GM19035 (cell line): ENCODE data around the gene NPIPB12.
A peak's percentile ranks its signal among the peaks of the same experiment; 100 is the strongest.
"Not testable (repeated sequence)": the region's sequence is repeated elsewhere in the genome, so short reads cannot be mapped to it uniquely, and the experiment has no call there.

Experiments
- ATAC-seq: cut with Tn5 transposase; IDR thresholded peaks from one replicate; pipeline ENCODE4 v1.9.1; 2021; ENCODE audit not compliant: unreplicated experiment

NPIPB12 gene

DNA sequence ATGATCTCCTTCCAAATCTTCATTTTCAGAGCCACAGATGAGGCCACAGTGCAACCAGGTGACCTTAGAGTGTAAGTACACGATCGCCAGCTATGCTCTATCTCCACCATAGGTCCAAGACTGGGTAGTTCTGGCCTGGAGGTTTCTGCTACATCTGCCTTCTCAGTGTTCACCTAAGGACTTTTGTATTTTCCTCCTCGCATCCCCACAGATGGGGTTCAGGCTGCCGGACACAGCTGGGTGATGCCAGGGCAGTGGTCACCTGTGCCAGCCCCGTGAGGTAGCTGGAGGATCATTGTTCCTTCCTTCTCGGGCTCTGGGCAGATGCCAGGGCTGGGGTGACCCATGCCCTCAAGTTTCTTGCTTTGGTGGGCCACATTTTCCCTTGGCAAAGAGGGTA is at the start of gene NPIPB12:
NPIPB12 (minus strand) TSS at position 101 of the 400 bp plus-strand sequence.
- not testable (repeated sequence) for ATAC-seq

GRCh38 chr16:29521520-29521919 is 15.3 kb upstream of the NPIPB12 start:
- not testable (repeated sequence) for ATAC-seq

DNA sequence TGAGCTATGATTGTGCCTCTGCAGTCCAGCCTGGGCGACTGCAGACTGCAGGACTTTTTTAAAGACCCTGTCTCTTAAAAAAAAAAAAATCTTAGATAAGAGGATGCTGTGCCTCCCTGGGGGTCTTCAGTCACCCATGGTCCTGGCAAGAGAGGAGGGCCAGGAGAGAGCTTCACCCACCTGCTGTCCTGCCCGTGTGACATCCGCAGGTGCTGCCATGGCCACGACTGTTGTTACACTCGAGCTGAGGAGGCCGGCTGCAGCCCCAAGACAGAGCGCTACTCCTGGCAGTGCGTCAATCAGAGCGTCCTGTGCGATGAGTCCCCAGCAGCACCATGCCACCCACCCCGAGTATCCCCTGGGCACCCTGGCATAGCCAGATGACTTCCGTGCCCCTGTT is 23.9 kb downstream of the NPIPB12 start:
- ATAC-seq: not testable (repeated sequence)

GRCh38 chr16:29472065-29472464 is 34.1 kb downstream of the NPIPB12 start:
- not testable (repeated sequence) for ATAC-seq

DNA sequence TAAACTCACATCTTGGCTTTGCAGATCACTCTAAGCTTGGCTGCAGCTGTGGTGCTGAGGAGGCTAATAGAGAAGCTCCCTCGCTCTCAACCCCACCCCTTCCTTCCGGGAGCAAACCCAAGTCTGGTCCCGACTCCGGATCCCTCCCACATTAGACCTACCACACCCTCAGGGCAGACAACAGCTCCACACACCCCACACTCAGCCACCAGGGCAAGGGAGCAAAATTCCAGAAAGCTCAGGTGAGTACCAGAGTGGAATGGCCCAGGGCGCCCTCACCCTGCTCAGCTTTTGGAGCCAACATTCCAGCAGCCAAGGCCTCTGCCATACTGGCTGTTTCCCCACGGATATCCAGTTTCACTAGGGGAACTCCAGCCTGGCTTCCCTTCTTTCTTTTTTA is 36.5 kb downstream of the NPIPB12 start:
- ATAC-seq: not testable (repeated sequence)

- ATAC-seq: not testable (repeated sequence)
Measured at GRCh38 chr16:29467654-29468366, 38.4 kb downstream of the NPIPB12 start.

DNA sequence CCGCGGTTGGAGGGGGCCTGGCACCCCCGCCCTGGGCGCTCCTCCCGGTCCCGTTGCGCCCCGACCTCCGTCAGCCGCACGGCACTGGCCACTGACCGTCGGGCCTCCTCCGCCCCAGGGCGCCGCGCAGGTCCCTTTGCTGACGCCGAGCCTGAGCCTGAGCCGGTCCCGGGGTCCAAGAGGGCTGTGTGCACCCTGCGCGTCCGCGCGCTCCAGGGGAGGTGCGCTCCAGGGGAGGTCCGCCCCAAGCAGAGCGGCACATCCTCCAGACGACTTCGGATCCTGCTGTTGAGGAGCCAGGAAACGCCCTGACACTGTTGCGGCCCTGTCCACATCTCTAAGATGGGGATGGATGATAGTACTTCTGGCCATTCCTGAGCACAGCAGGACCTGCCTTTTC is 39.3 kb downstream of the NPIPB12 start:
- not testable (repeated sequence) for ATAC-seq

GRCh38 chr16:29465985-29466824 is 40.0 kb downstream of the NPIPB12 start:
- not testable (repeated sequence) for ATAC-seq

DNA sequence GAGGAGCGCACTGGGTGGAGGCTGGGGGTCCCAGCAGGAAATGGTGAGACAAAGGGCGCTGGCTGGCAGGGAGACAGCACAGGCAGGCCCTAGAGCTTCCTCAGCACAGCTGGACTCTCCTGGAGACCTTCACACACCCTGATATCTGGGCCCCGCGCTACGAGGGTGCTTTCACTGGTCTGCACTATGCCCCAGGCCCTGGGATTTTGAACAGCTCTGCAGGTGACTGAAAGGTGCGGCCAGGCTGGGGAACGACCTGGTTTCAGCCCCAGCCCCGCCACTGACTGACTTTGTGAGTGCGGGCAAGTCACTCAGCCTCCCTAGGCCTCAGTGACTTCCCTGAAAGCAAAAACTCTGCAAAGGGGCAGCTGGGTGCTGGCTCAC is 45.6 kb downstream of the NPIPB12 start:
- not testable (repeated sequence) for ATAC-seq

DNA sequence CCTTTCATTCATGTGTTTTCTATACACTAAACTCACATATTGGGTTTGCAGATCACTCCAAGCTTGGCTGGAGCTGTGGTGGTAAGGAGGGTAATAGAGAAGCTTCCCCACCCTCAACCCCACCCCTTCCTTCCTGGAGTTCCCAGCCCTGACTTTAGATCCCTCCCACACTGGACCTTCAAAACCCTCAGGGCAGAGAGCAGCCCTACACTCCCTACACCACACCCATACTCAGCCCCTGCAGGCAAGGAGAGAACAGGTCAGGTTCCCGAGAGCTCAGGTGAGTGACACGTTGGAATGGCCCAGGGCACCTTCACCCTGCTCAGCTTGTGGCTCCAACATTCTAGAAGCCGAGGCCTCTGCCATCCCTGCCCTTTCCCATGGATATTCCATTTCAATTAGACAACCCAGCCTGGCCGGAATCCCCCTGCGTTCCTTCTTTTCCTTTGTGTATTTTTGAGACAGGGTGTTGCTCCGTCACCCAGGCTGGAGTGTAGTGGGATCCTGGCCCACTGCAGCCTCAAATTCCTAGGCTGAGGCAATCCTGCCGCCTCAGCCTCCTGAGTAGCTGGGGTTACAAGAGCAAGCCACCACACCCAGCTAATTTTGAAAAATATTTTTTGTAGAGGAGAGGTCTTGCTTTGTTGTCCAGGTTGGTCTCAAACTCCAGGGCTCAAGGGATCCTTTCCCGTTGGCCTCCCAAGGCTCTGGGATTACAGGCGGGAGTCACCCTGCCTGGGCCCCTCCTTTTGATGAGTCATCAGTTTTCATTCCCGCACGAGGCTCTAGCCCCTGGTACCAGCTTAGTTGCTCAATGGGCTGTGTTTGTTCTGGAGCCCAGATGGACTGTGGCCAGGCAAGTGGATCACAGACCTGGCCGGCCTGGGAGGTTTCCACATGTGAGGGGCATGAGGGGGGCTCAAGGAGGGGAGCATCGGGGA is 46.2 kb downstream of the NPIPB12 start, which contains the start of gene SULT1A4:
SULT1A4 (plus strand) TSS at position 208 of the 941 bp plus-strand sequence. CDS start 1,473 bp downstream, outside the sequence.
- not testable (repeated sequence) for ATAC-seq

DNA sequence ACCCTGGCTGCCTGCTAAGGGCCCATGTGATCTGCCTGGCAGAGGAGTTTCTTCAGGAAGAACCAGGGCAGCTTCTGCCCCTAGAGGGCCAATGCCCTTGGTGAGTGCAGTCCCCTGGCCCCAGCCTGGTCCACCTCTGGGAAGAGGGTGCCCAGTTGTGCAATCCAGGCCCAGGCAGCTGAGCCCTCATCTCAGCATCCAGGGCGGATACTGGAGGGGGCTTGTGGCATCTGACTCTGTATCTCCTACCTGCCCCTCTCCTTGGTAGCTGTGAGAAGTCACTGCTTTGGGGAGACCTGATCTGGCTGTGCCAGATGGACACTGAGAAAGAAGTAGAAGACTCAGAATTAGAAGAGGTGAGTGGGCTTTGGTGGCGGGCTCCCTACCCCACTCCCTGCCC is 48.5 kb downstream of the NPIPB12 start:
- not testable (repeated sequence) for ATAC-seq

DNA sequence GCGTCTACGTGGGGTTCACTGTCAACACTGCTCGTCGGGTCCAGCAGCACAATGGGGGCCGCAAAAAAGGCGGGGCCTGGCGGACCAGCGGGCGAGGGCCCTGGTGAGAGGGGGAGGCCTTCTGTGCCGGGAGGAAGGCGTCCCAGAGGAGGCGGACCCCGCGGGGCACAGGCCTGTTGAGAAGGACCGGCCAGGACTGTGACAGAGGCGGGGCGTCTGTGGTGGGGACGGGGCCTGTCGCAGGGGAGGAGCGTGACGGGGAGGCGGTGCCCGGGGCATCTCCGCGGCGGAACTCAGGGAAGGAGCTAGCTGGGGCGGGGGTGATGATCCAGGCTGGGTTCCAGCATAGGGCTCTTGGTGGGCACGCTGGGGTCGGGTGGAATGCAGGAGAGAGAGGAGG is 51.4 kb downstream of the NPIPB12 start:
- ATAC-seq: peak; percentile 60

DNA sequence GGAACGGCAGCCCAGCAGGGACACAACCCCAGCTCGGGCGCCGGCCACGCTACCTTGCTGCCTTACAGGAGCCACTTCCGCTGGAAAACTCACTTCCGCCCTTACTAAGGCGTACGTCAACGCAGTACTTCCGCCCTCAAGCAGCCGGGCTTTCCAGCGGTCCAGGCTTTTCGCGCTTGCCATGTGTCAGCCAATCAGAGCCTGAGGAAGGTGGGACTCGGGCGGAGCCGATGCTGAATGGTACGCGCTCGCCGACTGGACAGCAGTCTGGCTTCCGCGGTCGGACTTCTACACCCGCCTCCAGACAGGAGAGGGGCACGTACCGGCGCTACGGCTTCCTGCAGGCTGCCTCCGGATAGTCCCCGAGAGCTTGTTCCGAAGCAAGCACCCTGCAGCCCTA is 51.9 kb downstream of the NPIPB12 start, which contains the start of the genes BOLA2 and SLX1B:
BOLA2 (minus strand) TSS at position 83 of the 400 bp plus-strand sequence. CDS start 98 bp downstream, outside the sequence.
SLX1B (plus strand) TSS at position 265 of the 400 bp plus-strand sequence.
- peak; percentile 89 for ATAC-seq

DNA sequence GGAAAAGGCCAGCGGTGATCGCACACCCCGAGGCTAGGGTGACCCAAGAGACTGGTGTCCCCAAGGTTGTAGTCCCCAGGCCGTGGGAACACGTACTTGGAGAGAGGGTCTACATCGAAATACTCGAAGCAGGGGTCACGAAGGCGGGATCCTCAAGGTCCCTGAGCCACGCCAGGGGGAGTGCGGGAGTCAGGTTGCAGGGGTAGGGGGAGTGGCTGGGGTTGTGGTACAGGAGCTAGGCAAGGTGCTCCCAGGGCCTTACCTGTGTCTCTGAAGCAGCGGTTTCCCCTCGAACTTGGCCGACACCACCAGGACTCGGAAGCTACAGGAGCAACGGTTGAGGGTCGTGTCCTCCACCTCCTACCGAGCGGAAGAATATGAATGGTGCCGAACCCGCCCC is 52.5 kb downstream of the NPIPB12 start:
- ATAC-seq: peak; percentile 4
